ENCODE results near the gene CD2BP2. TPM values are rescaled to one million over a fixed set of nuclear protein-coding genes. Genes with fewer than 3 reads are reported as not detected.

The CD2BP2 gene
- total and polyA plus RNA-seq, 2 of the 13 experiments (the other 11 are each of a cell fraction or from before 2014, with no cell fraction given): 24.9 to 54.6 TPM

DNA sequence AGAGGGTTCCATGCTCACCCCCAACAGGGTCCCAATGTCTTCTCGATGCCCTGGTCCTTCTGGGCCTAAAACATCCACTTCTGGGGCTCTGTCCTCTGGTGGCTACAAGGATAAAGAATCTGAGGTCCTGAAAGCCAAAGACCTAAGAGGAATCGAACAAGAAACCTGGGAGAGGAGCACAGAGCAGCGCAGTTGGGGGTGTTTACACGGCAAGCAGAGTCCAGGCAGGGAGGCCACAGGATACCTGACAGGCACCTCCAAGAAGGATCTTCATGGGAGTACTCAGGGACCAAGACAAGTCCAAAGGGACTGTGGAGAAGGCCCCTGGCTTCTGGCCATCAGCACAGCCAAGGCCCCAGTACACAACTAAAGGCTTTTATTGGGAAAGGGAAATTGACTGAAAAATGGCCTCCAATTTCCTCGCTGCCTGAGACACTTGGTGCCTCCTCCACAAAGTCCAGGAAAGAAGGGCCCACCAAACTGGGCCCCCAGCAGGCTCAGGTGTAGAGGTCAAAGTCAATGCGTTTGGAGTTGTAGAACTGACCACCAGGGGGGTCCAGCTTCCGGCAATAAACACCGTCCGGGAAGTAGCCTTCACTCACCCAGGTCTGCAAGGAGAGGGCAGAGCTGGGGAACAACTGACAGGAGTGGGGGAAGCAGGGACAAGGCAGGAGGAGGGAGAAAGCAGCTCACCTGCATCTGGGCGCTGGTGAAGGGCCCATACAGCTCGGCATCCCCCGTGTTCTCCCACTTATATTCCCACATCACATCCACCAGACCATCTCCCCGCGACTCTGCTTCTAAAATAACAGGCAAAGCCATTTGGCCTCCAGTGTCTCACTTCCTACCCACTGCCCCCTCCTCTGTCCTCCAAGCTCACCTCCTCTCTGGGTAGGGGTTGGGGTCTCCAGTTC, 2.4 kb downstream of the CD2BP2 start (continued):
- TF ChIP-seq ZNF431 (CRISPR knock-in tag; IDR thresholded peaks at IDR 0.05; ENCODE audit: borderline replicate concordance, low read depth): no peak
- no peak for TF ChIP-seq CREM (IDR thresholded peaks at IDR 0.05)
- no peak for TF ChIP-seq CREM (CRISPR knock-in tag; IDR thresholded peaks at IDR 0.05)
- TF ChIP-seq NFE2 (CRISPR knock-in tag; IDR thresholded peaks at IDR 0.05): no peak
- no peak for TF ChIP-seq HIC2 (CRISPR knock-in tag; IDR thresholded peaks at IDR 0.05; ENCODE audit: low read depth)
- TF ChIP-seq POGK (CRISPR knock-in tag; conservative IDR thresholded peaks at IDR 0.05): no peak
- no peak for TF ChIP-seq MLXIP (CRISPR knock-in tag; IDR thresholded peaks at IDR 0.05; ENCODE audit: borderline replicate concordance)
- TF ChIP-seq ZBTB34 (CRISPR knock-in tag; IDR thresholded peaks at IDR 0.05): no peak
- TF ChIP-seq, protein P1, sequence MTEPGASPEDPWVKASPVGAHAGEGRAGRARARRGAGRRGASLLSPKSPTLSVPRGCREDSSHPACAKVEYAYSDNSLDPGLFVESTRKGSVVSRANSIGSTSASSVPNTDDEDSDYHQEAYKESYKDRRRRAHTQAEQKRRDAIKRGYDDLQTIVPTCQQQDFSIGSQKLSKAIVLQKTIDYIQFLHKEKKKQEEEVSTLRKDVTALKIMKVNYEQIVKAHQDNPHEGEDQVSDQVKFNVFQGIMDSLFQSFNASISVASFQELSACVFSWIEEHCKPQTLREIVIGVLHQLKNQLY (CRISPR knock-in tag; IDR thresholded peaks at IDR 0.05): no peak
- TF ChIP-seq HOXA7 (CRISPR knock-in tag; IDR thresholded peaks at IDR 0.05): no peak
- no peak for TF ChIP-seq KDM5A (IDR thresholded peaks at IDR 0.05; ENCODE audit: borderline replicate concordance, low read length)
- no peak for TF ChIP-seq AKNA (CRISPR knock-in tag; IDR thresholded peaks at IDR 0.05; ENCODE audit: borderline replicate concordance)
- no peak for TF ChIP-seq ZNF34 (CRISPR knock-in tag; IDR thresholded peaks at IDR 0.05; ENCODE audit: borderline replicate concordance)
